C4-2B (cell line): ENCODE results near the gene PTMS.

Experiments used
- CTCF ChIP-seq: fragments of 450-650 bp; conservative IDR thresholded peaks from 2 replicates; pipeline ENCODE4 v1.5.1; 2017; ENCODE audit warnings: mild to moderate bottlenecking
- ZFX ChIP-seq: fragments of 450-650 bp; IDR thresholded peaks from 2 replicates; pipeline ENCODE4 v1.6.1; 2017

DNA sequence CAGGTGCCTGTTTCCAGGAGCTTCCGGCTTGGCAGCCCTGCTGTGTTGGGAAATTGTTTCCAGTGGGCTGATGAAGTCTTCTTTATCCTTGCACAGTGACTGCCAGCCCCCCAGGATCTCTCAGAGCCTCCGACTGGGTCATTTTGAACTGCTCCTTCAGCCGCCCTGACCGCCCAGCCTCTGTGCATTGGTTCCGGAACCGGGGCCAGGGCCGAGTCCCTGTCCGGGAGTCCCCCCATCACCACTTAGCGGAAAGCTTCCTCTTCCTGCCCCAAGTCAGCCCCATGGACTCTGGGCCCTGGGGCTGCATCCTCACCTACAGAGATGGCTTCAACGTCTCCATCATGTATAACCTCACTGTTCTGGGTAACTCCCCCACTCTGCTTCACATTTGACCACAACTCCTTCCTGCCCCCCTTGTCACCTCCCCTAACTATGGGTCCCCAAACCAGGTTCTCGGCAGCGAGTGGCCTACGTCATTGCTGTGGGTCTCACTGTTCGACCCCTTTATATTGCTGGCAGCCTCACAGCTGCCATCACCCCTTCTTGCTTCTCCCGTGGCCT is 8.4 kb downstream of the PTMS start:
- TF ChIP-seq CTCF = no peak
- TF ChIP-seq ZFX = no peak
